GM21381 (cell line): ENCODE results near the gene NOL4L.

Experiments used
- ATAC-seq: cut with Tn5 transposase; IDR thresholded peaks from one replicate; pipeline ENCODE4 v1.9.1; 2021; ENCODE audit warnings: mild to moderate bottlenecking, moderate library complexity; ENCODE audit not compliant: unreplicated experiment

Gene NOL4L

DNA sequence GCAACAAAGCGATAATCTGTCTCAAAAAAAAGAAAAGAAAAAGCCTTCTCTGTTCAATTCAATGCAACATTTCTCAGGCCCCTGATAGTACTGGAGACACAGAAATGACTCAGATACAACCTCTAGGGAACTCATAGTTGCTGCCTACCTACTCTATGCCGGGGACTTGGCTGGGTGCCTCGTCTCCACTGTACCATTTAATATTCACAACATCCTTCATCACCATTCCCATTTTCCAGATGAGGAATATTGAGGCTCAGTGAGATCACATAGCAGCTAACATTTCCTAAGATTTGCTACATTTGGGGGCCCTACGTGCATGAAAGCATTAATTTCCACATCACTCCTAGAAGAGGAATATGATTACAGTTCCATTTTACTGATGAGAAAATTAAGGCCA, 7.5 kb downstream of the NOL4L start:
- ATAC-seq: no peak

DNA sequence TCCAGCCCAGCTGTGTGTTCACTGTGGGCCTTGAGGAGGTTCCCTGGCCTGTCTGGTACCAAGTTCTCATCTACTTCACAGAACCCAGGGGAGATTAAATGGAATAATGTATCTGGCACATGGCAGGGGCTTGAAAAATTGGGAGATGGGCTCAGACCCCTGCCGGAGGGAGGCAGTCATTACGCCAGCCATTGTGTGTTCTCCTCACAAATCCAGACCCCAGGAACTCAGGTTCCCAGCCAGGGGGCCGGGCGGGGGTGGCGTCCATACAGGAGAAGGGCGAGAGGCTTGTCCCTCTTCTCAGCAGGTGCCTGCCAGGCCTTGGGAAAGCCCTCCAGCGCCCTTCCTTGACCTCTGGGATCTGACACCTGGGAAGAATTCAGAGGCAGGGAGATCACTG, 8.1 kb downstream of the NOL4L start:
- ATAC-seq: no peak

DNA sequence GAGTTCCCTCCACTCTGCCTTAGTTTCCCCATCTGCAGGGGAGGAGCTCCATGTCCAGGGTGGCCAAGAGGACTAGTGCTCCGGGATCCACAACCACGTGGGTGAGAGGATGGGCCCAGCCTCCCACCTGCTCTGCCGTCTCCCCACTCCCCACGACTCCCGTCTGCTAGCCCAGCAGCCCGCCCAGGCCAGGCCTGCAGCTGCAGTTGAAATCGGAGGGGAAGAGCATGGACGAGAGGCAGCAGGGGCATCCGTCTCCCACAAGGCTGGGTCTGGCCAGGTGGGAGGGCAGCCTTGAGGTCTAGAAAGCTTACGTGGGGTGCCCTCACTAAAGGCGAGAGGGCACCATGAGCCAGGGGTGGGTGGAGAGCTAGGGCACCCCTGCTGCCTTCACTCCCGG, 8.6 kb downstream of the NOL4L start:
- no peak for ATAC-seq

DNA sequence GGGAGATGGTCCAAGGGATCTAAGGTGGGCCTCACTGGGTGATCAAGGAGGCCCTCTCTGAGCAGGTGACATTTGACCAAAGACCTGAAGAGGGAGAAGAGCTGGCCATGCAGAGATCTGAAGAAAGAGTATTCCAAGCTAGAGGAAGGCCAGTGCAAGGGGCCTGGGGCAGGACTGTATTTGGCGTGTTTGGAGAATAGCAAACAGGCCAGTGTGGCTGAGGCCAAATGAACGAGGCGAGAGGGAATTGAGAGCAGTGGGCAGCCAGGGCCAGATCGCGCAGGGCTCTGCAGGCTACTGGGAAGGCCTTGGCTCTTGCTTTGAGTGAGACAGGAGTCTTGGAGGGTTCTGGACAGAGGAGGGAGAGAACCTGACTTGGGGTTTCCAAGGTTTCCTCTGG, 9.3 kb downstream of the NOL4L start:
- no peak for ATAC-seq

DNA sequence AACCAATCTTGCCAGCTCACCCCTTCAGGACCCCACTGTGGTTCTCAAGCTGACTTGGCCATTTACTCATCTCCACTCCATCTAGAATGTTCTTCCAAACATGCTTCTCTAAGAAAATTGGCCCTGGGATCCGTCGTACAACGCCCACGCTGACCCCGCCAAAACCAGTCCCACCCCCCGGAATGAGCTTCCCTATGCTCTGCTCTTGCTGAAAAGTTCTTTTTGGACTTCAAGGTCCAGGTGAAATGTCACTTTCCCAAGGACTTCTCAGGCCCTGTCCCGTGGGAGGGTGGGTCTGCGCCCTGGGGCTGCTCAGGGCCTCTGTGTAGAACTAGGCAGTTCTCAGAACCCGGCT, 9.9 kb downstream of the NOL4L start:
- no peak for ATAC-seq

DNA sequence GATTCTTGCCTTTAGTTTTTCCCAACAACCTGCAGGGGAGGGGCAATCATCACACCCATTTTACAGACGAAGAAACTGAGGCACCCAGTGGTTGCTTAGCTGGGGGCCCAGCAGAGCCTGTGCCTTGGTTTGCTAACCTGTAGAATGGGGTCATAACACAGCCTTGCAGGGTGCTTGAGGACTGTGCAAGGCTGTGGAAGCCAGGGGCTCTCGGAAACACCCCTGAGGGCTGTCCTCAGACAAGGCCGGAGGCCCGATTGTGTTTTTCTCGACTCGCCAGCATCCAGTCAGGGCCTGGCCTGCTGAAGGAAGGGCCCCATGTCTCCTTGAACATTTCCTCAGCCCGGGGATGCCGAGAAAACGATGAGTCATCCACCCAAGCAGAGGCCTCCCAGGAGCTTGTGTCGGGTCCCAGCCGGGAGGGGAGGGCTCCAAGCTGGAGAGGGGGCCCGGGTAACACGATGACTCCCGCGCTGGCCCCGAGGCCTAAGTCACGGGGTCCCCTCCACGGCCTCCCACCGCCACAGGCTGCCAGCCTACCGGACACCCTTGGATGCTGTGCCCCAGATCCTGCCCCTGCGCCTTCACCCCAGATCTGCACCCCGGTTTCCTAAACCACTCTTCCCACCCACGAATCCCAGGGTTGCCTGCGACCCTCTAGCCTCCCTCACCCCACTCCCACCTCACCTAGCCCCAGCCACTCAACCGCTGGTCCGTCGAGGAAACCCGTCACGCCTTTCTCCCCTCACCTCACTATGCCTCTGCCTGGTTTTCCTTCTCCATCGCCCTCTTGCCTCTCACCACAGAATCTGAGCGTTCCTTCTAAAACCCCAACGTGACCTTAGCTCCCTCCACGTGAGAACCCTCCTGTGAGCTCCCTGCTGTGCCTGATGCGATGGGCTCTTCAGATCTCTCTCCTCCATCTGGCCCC, 10.6 kb downstream of the NOL4L start:
- no peak for ATAC-seq

DNA sequence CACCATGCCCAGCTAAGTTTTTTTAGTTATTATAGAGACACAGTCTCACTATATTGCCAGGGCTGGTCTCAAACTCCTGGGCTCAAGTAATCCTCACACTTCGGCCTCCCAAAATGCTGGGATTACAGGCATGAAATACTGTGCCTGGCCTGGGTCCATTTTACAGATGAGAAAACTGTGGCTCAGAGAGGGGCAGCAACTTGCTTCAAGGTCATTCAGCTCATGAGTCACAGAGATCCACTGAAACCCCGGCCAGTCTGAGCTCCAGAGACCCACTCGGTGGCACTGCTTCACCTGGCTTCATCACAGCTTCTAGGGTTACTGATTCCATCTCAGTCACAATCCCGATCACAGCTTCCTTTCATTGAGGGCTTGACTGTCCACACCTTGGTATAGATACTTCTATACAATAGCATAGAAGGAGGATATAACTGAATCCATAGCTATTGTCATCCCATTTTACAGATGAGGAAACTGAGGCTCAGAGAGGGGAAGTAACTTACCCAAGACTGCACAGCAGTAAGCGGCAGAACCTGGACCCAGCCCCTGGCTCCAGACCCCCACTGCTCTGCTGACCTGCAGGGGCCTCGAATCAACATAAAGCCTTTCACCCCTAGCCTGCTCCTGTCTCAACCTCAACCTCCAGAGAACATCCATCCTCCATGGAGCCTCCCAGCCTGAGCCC, 11.8 kb downstream of the NOL4L start:
- ATAC-seq: no peak

DNA sequence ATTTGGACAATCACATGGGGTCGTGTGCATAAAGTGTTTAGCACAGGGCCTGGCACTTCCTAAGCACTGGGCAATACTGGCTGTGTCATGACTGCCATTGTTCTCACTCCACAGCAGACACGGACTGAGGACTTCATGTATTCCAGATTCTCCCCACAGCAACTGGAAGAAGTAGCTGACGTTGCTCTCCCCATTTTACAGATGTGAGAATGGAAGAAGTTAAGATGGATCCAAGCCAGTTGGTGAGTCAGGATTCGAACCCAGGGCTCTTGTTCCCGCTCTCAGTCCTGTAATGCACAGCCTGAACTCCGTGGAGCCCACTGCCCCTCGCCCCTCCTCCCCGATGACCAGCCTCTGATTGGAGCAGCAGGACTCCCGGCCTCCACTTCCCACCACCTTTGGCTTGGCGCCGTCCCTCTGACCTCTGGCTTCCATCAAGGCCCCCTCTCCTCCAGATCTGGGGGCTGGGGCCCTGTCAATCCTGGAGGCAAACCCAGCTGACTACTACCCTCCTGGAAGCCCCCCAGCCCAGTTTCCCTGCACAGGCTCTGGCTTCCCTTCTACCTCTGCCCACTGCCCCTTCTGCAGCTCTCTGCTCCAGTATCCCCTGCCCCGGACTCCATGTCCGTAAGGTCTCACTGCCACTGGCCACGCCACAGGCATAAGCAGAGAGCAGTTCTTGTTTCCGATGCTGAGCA, 12.7 kb downstream of the NOL4L start:
- no peak for ATAC-seq

DNA sequence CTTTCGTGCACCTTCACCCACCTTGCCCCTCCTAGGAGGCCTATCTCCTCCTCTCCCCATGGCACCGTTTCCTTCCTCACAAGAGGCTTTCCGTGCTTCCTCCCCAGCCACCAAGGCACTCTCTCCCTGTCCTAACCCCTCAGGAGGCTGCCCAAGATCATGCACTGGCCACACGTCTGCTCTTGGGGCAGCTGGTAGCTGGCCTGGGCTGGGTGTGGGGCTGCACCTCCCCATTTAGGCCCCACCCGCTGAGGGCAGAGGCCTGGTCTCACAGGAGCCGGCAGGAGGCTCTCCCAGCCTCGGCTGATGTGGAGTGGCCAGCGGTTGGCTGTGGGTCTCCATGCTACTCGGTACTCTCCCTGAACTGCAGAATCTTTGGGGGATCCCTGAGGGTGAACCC, 13.6 kb downstream of the NOL4L start:
- no peak for ATAC-seq

DNA sequence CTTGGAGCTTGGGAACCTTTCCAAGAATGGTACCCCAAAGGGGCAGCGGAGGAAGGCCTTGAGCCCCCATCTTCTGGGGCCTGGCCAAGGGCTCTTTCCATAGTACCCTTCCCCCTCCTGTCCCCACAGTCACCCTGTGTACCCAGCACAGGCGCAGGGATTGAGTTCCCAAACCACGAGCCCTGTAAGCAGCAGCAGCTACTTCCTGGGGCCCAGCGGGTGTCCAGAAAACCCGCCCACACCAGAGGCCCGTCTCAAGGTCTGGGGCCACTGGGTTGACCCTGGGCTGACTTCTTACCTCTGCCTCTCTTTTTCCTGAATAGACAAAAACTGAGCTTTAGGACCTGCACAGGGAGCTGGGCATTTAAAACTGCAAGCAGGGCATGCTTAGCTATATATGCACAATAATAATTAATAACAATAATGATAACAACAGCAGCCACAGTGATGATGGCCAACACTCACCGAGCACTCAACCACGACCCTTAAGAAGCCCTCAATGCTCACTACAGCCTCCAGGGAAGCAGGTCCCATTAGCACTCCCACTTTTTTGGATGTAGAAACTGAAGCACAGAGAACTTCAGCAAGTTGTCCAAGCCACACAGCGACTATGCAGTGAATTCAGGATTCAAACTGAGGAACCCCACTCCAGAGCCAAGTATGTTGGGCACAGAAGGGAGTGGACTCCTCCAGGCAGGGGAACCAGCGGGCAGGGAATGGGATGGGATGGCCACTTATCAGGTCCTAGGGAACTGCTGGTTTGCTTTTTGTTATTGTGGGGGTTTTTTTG, 14.5 kb downstream of the NOL4L start:
- no peak for ATAC-seq

DNA sequence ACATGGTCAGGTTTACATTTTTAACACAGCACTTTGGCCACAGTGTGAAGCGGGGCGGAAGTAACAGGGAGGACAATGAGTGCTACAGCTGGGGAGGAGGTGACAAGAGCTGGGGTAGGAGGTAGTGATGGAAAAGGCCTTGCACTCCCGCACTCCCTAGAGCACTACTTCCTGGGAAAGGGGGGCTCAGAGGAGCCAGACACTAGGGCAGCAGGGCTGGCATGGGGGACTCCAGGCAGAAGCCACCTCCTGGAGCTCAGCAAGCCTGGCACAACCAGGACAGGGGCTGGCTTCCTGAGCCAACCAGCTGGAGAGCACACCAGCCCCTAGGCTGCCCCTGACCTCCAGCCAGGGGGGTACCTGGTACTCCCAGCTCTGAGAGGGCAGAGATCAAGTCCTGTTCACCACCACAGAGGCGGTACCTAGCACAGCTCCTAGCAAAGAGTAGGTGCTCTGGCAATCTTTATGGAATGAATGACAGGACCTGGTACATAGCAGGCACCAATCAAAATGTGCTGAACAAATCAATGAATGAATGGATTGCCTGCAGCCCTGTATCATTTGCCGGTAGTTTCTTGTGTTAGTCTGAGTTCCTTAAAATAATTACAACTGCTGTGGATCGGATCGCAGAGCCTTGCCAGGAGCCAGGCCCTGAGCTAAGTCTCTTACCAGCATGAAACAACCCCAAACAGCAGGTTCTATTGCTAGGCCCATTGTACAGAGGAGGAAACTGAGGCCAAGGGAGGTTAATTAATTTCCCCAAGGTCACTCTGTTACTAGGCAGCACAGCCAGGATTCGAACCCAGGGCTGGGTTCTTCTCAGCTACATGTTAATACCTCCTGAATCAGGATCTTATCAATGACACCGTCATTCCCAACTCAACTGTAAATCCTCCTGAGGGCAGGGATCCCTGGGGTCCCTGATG, 15.5 kb downstream of the NOL4L start:
- no peak for ATAC-seq

DNA sequence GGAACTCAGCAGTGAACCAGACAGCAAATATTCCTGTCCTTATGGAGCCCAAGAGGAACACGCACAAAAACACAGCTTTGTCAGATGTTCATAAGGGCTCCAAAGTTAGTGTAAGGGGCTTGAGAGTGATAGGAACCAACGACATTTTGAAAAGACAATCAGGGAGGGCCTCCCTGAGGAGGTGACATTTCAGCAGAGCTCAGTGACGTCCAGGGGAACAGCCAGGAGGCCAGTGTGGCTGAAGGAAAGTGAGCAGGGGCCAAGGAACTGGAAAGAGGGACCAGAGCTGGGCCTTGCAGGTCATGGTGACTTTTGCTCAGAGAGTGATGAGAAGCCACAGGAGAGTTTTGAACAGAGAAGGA, 16.1 kb downstream of the NOL4L start:
- ATAC-seq: no peak

DNA sequence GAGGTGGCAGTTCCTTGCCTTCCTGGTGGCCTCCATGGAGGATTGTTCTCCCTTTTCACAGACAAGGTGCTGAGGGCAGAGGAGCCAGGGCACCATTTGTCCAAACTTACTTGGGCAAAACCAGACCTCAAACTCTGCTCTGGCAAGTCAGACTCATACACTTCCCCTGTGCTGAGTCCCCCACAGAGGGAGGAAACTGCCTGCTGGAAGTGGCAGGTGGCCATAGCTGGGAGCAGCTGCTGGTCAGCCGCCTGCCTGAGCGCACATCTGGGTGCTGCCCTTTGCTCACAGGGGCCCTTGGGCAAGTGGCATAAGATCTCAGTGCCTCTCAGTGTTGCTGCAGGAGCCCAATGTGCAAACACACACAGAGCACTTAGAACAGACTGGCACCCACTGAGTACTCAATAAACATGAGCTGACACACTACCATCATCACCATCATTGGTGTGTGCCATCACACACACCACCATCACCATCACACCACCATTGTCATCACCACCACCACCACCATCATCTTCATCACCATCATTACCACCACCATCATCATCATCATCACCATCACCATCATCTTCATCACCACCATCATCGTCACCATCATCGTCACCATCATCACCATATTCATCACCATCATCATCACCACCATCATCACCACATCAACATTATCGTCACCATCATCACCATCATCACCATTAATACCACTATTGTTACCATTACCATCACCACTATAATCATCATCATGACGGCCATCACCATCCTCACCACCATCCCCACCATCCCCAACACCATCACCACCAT, 17.6 kb downstream of the NOL4L start:
- no peak for ATAC-seq

DNA sequence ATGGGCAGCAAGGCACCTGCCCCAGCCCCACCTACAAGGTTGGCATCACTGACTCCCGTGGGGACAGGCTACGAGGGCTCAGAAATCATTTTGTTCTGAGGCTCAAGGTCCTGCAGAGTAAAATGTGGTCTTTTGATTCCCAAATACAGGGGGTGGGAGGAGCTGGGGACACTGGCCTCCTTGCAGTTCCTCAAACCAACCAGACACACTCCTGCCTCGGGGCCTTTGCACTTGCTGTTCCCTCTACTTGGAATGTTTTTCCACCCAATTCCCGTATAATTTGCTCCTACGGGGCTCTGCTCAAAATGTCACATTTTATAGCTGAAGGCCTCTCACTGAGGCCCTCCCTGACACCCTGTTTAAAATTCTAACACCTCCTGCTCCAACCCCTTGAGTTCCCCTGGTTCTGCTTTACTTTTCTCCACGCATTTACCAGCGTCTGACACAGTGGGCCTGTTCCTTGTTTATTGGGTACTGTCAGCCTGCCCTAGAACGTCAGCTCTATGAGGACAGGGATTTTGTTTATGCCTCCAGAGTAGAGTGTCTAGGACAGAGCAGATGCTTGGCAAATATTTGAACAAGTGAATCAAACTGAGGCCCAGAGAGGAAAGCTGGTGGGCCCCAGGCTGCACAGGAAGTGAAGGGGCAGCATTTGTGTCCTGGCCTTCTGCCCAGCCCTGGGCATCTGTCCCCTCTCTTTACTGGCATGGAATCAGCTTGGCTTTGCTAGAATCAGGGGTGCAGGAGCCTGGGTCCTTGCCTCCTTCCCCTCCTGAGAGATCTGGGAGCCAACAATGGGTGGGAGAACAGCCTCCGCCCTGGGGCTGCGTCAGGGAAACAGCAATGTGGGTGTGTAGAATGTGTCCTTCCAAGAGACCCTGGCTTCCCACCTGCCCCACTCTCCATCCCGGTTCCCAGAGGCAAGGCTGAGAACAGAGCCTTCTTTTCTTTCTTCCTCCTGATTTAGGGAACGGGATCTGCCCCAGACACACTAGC, 18.5 kb downstream of the NOL4L start:
- no peak for ATAC-seq

DNA sequence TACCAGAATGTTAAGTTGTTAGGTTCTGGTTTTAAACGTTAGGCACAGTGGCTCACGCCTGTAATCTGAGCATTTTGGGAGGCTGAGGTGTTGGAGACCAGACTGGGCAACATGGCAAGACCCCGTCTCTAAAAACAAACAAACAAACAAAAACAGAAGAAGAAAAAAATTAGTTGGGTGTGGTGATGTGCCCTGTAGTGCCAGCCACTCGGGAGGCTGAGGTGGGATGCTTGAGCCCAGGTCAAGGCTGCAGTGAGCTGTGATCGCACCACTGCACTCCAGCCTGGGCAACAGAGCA, 19.4 kb downstream of the NOL4L start:
- ATAC-seq: no peak

DNA sequence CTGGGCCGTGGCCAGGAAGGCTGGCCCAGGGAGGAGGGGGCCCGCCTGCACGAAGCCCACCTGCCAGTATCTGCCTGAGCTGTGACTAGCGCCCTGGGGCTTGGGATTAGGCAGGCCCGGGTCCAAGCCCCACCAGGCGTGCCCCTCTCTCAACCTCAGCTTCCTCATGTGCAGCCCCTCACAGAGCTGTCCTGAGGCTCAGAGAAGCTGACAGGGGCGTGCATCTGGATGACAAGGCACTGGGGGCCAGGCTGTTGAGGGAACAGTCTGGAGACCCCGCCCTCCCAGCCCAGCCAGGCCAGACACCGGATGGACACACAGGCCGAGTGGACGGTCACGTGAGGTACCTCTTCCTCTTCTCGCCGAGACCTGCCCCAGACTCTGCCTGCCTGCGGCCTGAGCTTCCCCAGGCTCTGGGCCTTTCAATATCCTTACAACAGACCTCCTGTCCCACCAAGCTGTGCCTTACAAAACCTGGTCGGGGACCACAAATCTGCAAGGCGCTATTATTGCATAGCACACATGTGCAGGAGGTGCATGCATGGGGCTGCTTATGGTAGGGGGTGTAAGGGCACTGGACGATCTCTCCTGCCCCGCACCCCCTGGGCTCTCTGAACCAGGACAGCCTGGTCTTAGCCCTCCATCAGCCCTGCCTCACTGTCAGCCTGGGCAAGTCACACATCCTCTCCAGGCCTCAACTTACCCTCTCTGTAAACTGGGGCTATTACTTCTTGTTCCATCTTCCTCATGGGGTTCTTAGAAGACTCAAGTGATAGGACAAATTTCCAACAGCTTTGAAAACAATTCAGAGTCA, 20.0 kb downstream of the NOL4L start:
- no peak for ATAC-seq

DNA sequence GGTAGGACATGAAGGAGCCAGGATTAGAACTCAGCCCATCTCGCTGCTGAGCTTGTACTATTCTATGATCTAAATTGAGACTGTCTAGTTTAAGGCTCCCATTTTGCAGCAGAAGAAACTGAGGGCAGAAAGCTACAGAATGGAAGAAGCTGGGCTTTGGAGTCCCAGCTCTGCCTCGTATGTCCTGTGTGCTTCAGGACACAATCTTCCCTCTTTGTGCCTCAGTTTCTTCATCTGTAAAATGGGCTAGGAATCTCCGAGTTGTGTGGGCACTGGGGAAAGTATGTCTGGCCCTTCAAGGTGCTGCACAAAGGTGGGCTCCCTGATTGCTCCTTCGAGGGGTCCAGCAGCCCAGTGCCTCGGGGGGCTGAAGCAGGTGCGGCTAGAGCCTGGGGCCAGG, 20.7 kb downstream of the NOL4L start:
- ATAC-seq: no peak
